Measurements from ENCODE around the gene HSF2.
"Not testable (repeated sequence)": the region's sequence is repeated elsewhere in the genome, so short reads cannot be mapped to it uniquely, and the experiment has no call there.

The HSF2 gene

DNA sequence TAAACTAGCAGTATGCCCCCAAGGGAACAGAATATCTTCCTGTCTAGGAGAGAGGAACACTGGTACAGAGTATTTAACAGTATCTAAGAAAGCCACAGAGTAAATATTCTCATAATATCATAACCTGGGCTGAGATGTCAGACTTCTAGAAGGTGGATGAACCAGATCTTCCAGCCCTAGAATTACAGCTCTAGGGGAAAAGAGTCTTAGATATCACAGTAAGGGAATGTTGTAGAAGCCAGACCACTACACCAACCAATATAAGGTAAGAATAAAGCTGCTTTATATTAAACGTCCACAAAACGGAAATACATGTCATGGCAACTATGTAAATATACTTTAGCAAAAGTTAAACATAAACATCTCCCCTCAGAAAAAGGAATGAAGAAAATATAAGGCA, 59.8 kb downstream of the HSF2 start:
- DNase-seq: no peak

DNA sequence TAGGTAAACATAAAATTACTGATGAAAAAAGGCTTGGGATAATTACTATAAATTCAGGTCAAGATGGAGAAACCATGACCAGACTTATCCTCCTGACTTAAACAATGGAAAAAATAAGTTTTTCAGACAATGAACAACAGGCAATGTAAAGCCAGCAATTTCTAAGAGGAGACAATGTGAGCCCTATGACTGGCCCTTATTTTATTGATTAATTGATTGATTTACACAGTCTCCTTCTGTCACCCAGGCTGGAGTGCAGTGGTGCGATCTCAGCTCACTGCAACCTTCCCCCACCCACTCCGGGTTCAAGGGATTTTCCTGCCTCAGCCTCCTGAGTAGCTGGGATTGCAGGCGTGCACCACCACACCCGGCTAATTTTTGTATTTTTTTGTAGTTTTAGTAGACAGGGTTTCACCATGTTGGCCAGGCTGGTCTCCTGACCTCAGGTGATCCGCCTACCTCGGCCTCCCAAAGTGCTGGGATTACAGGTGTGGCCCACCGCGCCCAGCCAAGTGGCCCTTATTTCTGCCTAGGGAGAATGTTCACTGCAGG, 60.5 kb downstream of the HSF2 start:
- not testable (repeated sequence) for DNase-seq

DNA sequence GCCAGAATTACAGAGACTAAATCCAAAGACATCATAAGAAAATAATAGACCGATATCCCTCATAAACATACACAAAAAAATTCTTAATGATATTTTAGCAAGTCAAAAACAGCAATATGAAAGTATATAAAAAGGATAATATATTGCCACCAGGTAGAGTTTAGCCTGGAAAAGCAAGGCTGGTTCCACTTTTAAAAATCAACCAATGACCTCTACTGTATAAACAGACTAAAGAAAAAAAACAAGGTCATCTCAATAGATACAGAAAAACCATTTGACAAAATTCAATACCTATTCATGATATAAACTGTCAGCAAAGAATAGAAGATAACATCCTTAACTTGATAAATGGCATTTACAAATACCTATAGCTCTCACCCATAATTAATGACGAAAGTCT, 62.4 kb downstream of the HSF2 start:
- DNase-seq: no peak

DNA sequence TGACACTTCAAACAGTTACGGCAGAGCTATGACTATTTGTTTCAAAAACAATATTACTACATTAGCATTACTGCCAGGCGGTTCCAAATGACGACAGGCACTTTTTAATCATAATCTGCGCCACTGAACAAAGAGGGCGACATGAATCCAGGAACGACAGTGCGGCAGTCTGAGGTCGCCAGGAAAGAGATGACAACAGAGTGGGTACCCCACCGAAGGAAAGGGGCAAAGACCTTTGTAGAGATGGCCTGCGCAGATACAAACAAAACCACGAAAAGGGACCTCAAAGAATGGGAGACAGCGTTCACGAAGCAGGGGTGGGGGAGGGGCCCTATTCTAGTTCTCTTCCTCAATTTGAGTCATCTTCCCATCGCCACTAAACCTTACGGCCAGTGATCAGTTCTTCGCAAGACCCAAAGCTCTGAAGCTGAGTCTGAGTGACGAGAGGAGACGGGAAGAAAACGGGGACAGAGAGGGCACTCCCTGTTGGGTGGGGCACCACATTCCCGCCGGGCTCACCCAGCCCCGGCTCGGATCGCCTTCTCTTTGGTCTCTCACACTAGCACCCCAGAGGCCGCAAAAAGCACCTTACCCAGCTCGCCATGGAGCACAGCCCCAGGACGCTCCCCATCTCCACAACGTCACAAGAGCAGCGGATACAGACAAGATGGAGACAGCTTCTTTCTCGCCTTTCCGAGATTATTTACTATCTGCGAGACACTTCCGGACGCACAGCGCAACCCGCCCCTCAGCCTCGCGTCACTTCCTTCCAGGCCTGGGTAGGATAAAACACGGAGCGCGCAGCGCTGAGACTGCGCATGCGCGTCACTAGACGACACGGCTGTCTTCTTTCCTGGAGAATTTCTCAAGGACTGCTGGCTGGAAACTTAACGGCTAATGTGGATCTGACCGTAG, 71.9 kb downstream of the HSF2 start, which contains the start of gene SERINC1:
Gene SERINC1 (minus strand): TSS at position 701 of the 915 bp plus-strand sequence. CDS start 70 bp downstream, at position 631.
- peak; percentile 96 for DNase-seq

DNA sequence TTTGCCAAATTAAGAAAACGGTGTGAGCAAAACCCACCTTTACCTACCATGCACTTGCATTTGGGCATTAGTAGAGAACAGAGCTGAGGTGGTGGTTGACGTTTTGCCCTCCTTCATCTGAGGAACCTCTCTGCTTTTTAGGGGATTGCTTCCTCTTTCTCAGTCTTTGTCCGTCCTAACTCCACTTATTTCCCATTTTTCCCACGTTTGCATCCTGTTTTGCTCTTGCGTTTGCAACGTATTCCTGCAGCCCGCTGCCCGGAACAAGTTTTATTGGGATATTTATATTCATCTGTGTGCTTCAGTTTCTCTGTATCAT, 72.5 kb downstream of the HSF2 start:
- DNase-seq: no peak

DNA sequence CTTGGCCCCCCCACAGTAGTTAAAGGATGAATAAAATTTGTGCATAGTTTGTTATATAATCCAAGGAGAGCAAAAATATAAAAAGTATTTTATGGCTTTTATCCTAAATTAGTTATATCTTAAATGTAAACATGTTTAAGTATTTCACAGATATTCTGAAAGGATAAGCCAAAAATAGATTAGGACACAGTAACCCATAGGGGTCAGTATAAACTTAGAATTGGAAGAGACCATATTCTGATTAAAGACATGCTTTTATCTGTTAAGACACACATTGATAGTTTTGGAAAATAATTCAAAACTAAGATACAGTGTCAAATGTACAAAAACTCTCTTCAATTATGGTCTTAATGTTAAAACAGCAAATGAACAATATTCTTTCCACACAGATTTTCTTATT, 76.7 kb downstream of the HSF2 start:
- DNase-seq: no peak

DNA sequence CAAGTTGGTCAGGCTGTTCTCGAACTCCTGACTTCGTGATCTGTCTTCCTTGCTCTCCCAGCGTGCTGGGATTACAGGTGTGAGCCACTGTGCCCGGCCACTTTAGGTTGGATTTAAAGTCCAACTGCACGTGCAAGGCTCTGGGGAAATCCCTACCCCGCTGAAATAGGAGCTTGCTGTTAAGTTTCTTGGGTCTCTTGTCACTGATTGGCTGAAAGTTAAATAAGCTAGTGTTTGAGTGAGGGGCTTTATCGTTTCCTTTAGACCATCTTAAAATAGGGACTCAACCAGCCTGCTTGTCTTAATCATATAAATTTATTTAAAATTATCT, 83.3 kb downstream of the HSF2 start:
- DNase-seq: no peak
